ENCODE results near the gene AMBRA1. TPM values are rescaled to one million over a fixed set of nuclear protein-coding genes. Genes with fewer than 3 reads are reported as not detected.

AMBRA1 gene
- polyA plus RNA-seq, 2 of the 4 experiments (the other 2 are of a cell fraction) = 11.5 to 13.4 TPM

DNA sequence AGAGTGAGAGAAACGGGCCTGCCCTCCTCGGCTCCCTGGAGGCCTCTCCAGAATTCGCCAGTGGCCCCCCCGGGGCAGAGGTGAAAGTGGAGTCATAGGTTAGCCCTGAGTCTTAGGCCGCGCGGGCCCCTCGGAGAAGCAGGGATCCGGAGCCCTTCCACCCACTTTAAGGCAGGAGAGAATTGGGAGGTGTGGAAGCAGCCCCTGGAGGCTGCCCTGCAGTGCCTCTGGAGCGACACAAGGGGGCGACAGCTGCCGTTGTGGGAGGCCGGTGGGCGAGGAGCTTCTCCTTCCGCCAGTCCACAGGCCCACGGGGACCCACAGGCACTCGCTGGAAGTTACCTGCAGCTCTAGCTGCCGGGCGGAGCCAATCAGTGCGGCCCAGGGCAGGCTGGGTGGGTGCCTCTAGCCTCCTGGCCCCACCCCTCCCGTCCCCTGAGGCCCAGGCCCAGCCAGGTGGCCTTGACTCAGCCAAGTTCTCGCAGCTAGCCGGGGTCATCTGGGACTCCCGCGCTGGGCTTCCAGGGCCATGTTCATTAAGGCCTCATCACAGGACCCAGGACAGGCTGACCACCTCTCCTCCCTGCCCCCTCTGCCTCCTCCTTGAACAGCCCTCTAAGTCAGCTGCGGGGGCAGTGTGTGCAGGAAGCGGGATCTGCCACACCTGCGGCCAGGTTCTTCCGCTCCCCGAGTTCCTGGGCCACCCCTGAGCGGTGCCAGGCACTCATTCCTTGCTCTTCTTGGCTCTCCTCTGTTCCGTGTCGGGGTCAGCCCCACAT, 241.6 kb downstream of the AMBRA1 start:
- FAIRE-seq = no peak

More for the DNA sequence above, 241.6 kb downstream of the AMBRA1 start:
- H3K4me1 ChIP-seq = peaks cover 13% of the 10 kb centered on the region
- H3K27ac ChIP-seq = no peak overlapping the region
- ChIA-PET CTCF (interaction anchor here (0.8 to 25.2 kb wide), 8 partner anchors 15 to 113 kb away, joined by 3 to 325 read pairs (median 6); partner anchors contain the start of gene CHRM4), POLR2A (no interaction called here)
- DNase-seq (ENCODE audit: low read depth in 1 of 2, low spot score in 1 of 2) = peak in 1 of 2 experiments; percentile 46
- TF ChIP-seq REST (IDR thresholded peaks at IDR 0.05) (no peak), BCL3 (IDR thresholded peaks at IDR 0.05) (no peak), RAD21 (conservative IDR thresholded peaks at IDR 0.05 in 1 of 2, IDR thresholded peaks at IDR 0.05 in 1 of 2) (peak; percentile 26 to 31; a peak in 3 of 5 replicates), CHD4 (IDR thresholded peaks at IDR 0.05; ENCODE audit: borderline replicate concordance) (no peak), ESRRA (IDR thresholded peaks at IDR 0.05; ENCODE audit: borderline replicate concordance, low read length) (no peak), CTCF (IDR thresholded peaks at IDR 0.05) (peak; percentile 51), GATA3 (IDR thresholded peaks at IDR 0.05; ENCODE audit: borderline replicate concordance) (no peak), MYC (IDR thresholded peaks at IDR 0.05; ENCODE audit: borderline replicate concordance, low read length) (no peak), JUNB (IDR thresholded peaks at IDR 0.05) (no peak), MAX (IDR thresholded peaks at IDR 0.05) (no peak), EP300 (IDR thresholded peaks at IDR 0.05) (no peak), USF2 (IDR thresholded peaks at IDR 0.05) (no peak)
- no peak overlapping the region for H3K4me2 ChIP-seq
- no peak overlapping the region for H3K4me3 ChIP-seq
- peak in 1 of 2 experiments; percentile 61; a peak in 3 of 6 replicates for ATAC-seq
- H3K9me3 ChIP-seq = no peaks in the 10 kb centered on the region
- 76% methylated on average over 26 of the region's 33 CpGs for WGBS (ENCODE audit: missing lambda C conversion rate)

All from A549 (cell line).